Measurements from ENCODE around the gene BARX1. TPM values are rescaled to one million over a fixed set of nuclear protein-coding genes. Genes with fewer than 3 reads are reported as not detected.
"Not testable (repeated sequence)": the region's sequence is repeated elsewhere in the genome, so short reads cannot be mapped to it uniquely, and the experiment has no call there.

BARX1 gene
- total and polyA plus RNA-seq, 3 experiments from 2014 or later: not detected

DNA sequence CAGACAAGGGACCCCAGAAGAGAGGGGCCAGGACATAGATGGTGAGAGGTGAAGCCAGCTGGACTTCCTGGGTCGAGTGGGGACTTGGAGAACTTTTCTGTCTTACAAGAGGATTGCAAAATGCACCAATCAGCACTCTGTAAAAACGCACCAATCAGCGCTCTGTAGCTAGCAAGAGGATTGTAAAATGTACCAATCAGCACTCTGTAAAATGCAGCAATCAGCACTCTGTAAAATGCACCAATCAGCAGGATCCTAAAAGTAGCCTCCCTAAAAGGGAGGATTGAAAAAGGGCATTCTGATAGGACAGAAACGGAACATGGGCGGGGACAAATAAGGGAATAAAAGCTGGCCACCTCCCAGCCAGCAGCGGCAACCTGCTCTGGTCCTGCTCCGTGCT is 15.6 kb downstream of the BARX1 start:
- H3K4me3 ChIP-seq (ENCODE audit: low read length); H3K9me3 ChIP-seq (ENCODE audit: low read length); H3K4me3 Mint-ChIP-seq; H3K9me3 Mint-ChIP-seq; H3K36me3 ChIP-seq (ENCODE audit: insufficient read depth, low read length); H3K27ac Mint-ChIP-seq; H3K4me1 Mint-ChIP-seq; DNase-seq; H3K36me3 Mint-ChIP-seq; CTCF ChIA-PET; H3K4me1 ChIP-seq (ENCODE audit: insufficient read depth, low read length); H3K27ac ChIP-seq (ENCODE audit: low read depth, low read length); POLR2A ChIA-PET: not testable (repeated sequence)
- H3K27me3 Mint-ChIP-seq: peaks cover 23 to 53% of the 10 kb centered on the region in 2 donors
- H3K27me3 ChIP-seq (ENCODE audit: insufficient read depth, low read length, poor library complexity, severe bottlenecking): peaks cover 15% of the 10 kb centered on the region

DNA sequence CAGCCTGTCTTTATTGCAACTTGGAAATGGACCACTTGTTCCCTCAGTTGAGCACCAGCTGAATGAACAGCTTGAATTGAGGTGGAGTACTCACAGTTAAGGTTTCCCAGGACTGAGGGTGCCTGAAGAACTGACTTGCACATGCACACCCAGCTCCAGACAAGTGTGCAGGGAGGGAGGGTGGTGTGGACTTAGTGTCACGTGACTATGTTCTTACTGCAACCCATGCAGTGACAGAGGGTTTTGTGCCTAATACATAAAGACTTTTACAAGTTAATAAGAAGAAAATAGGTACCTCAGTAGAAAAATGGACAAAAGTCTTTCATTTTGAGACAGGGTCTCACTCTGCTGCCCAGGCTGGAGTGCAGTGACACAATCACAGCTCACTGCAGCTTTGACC is 18.0 kb downstream of the BARX1 start:
- Histone ChIP-seq H3K27me3 (ENCODE audit: insufficient read depth, low read length, poor library complexity, severe bottlenecking) (peaks cover 6% of the 10 kb centered on the region), H3K27ac (ENCODE audit: low read depth, low read length) (no peak overlapping the region), H3K4me1 (ENCODE audit: insufficient read depth, low read length) (no peaks in the 10 kb centered on the region), H3K9me3 (ENCODE audit: low read length) (no peaks in the 10 kb centered on the region), H3K4me3 (ENCODE audit: low read length) (no peak overlapping the region), H3K36me3 (ENCODE audit: insufficient read depth, low read length) (no peaks in the 10 kb centered on the region)
- Mint-ChIP-seq H3K36me3 (no peaks in the 10 kb centered on the region), H3K27ac (no peak overlapping the region), H3K4me1 (no peaks in the 10 kb centered on the region), H3K27me3 (peaks cover 26 to 47% of the 10 kb centered on the region in 2 donors), H3K9me3 (peaks cover 0 to 5% (median 0%) of the 10 kb centered on the region in 5 donors), H3K4me3 (no peak overlapping the region)
- no peak for DNase-seq
- CTCF ChIA-PET: no interaction called here
- POLR2A ChIA-PET: no interaction called here

DNA sequence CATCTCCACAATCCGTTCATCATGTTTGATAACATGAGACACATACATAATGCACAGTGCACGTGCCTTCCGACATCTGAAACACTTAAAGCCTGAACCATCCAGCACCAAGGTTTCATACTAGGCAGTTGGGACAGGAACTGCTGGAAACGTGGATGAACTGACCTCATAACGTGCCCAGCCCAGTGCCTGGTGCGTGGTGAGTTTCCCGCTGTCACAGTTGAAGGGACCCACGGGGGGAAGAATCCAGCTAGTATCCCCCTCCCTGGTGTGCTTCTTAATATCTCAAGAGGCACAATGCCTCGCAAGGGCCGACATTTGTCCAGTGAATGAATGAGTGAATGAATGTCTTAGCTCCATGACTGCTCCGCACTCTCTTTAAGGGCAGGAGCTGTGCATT is 23.2 kb downstream of the BARX1 start:
- ChIA-PET POLR2A (no interaction called here), CTCF (no interaction called here)
- Mint-ChIP-seq H3K9me3 (peaks cover 0 to 3% (median 0%) of the 10 kb centered on the region in 5 donors), H3K36me3 (no peaks in the 10 kb centered on the region), H3K4me1 (no peaks in the 10 kb centered on the region), H3K27me3 (peaks cover 32 to 57% of the 10 kb centered on the region in 2 donors), H3K27ac (no peak overlapping the region), H3K4me3 (no peak overlapping the region)
- no peaks in the 10 kb centered on the region for H3K27me3 ChIP-seq (ENCODE audit: insufficient read depth, low read length, poor library complexity, severe bottlenecking)
- no peaks in the 10 kb centered on the region for H3K9me3 ChIP-seq (ENCODE audit: low read length)
- H3K4me1 ChIP-seq (ENCODE audit: insufficient read depth, low read length): no peaks in the 10 kb centered on the region
- no peak overlapping the region for H3K27ac ChIP-seq (ENCODE audit: low read depth, low read length)
- no peak overlapping the region for H3K4me3 ChIP-seq (ENCODE audit: low read length)
- H3K36me3 ChIP-seq (ENCODE audit: insufficient read depth, low read length): no peaks in the 10 kb centered on the region
- DNase-seq: no peak

DNA sequence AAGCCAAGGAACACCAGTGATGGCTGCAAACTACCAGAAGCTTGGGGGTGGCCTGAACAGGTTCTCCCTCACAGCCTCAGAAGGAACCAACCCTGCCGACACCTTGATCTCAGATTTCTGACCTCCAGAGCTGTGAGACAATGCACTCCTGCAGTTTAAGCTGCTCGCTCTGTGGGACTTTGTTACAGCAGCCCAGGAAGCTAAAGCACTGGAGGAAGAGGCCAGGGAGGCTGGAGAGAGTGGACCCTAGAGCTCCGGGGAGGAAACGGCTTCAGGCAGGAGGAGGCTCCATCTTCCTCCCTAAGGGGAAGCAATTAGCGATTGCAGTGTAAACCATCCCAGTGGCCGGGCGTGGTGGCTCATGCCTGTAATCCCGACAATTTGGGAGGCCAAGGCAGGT is 25.1 kb downstream of the BARX1 start:
- Mint-ChIP-seq H3K4me1 (no peaks in the 10 kb centered on the region), H3K36me3 (no peaks in the 10 kb centered on the region), H3K27ac (no peak overlapping the region), H3K27me3 (peaks cover 35 to 59% of the 10 kb centered on the region in 2 donors), H3K9me3 (peaks cover 0 to 3% (median 0%) of the 10 kb centered on the region in 5 donors), H3K4me3 (no peak overlapping the region)
- Histone ChIP-seq H3K36me3 (ENCODE audit: insufficient read depth, low read length) (no peaks in the 10 kb centered on the region), H3K27ac (ENCODE audit: low read depth, low read length) (no peak overlapping the region), H3K4me3 (ENCODE audit: low read length) (no peak overlapping the region), H3K9me3 (ENCODE audit: low read length) (no peaks in the 10 kb centered on the region), H3K27me3 (ENCODE audit: insufficient read depth, low read length, poor library complexity, severe bottlenecking) (no peaks in the 10 kb centered on the region), H3K4me1 (ENCODE audit: insufficient read depth, low read length) (no peaks in the 10 kb centered on the region)
- no peak for DNase-seq
- ChIA-PET POLR2A (no interaction called here), CTCF (no interaction called here)

DNA sequence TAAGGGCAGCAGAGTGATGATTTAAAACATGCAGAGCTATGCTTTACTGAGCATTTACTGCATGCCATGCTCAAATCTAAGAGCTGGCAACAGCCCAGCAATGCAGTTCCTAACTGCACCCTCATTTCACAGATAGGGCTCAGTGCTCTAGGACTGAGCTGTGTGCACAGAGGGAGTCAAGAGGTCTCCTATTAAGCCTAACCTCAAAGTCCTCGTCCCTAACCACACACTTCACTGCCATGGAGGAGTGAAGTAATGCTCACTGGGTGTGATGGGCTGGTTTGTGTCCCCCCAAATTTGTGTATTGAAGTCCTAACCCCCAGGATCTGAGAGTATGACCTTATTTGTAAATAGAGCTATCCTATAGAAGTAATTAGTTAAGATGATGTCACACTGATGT is 25.9 kb downstream of the BARX1 start:
- Mint-ChIP-seq H3K27ac (no peak overlapping the region), H3K36me3 (no peaks in the 10 kb centered on the region), H3K9me3 (peaks cover 0 to 3% (median 0%) of the 10 kb centered on the region in 5 donors), H3K4me1 (no peaks in the 10 kb centered on the region), H3K4me3 (no peak overlapping the region), H3K27me3 (peaks cover 29 to 55% of the 10 kb centered on the region in 2 donors)
- H3K36me3 ChIP-seq (ENCODE audit: insufficient read depth, low read length): no peaks in the 10 kb centered on the region
- DNase-seq: no peak
- no peaks in the 10 kb centered on the region for H3K27me3 ChIP-seq (ENCODE audit: insufficient read depth, low read length, poor library complexity, severe bottlenecking)
- ChIA-PET POLR2A (no interaction called here), CTCF (no interaction called here)
- H3K9me3 ChIP-seq (ENCODE audit: low read length): no peaks in the 10 kb centered on the region
- H3K4me1 ChIP-seq (ENCODE audit: insufficient read depth, low read length): no peaks in the 10 kb centered on the region
- no peak overlapping the region for H3K4me3 ChIP-seq (ENCODE audit: low read length)
- H3K27ac ChIP-seq (ENCODE audit: low read depth, low read length): no peak overlapping the region

DNA sequence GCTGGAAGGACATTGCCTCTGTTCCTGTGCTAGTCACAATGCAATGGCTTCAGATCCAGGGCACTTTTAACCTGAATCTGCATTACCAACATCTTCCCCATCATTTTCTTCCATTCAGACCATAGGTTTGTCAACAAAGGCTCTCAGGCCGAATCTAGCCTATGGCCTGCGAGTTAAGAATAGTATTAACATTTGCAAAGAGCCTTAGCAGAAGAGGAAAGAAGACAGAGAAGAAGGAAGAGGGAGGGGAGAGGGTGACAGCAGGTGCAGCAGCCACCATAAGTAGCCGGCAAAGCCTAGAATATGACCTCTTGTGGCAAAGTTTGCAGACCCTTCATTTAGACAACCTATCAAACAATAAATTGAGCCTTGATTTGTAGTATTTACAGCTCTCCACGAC is 32.6 kb downstream of the BARX1 start:
- POLR2A ChIA-PET: no interaction called here
- no peak overlapping the region for H3K27ac Mint-ChIP-seq
- H3K4me3 ChIP-seq (ENCODE audit: low read length): no peak overlapping the region
- H3K9me3 Mint-ChIP-seq: peaks cover 0 to under 1% (median 0%) of the 10 kb centered on the region in 5 donors
- no peaks in the 10 kb centered on the region for H3K36me3 Mint-ChIP-seq
- H3K27me3 ChIP-seq (ENCODE audit: insufficient read depth, low read length, poor library complexity, severe bottlenecking): no peaks in the 10 kb centered on the region
- H3K4me1 ChIP-seq (ENCODE audit: insufficient read depth, low read length): no peaks in the 10 kb centered on the region
- H3K4me3 Mint-ChIP-seq: no peak overlapping the region
- no peaks in the 10 kb centered on the region for H3K4me1 Mint-ChIP-seq
- no peaks in the 10 kb centered on the region for H3K9me3 ChIP-seq (ENCODE audit: low read length)
- no peak for DNase-seq
- H3K27me3 Mint-ChIP-seq: peaks cover 11 to 20% of the 10 kb centered on the region in 2 donors
- no peaks in the 10 kb centered on the region for H3K36me3 ChIP-seq (ENCODE audit: insufficient read depth, low read length)
- CTCF ChIA-PET: no interaction called here
- no peak overlapping the region for H3K27ac ChIP-seq (ENCODE audit: low read depth, low read length)

DNA sequence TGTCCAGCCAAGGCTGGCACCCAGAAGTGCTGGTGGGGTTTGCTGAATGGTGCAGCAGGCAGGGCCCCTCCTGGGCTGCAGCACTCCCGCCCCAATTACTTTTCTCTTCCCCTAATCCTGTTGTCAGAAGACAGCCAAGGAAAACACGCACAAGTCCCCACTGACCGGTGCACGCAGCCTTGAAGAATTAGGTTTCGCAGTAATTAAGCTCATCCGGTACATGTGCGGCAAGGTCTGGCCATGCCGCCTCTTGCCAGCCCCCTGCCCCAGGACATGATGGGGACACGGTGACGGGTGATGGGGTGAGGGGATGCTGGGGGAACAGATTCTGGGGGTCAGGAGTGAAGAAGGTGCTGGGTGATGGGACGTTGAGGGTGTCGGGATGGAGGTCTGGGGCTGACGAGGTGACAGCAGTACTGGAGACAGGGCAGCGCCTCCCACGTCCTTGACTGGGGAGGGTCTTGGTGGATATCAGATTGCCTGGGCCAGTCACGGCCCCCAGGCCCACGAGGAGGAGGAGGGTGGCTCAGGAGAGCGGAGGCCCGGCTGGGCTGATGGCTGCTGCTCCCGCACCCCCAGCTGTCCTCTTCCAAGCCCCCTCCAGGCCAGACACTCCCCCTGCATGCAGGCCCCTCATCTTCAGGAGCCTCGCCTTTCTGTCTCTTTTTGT is 34.9 kb downstream of the BARX1 start:
- no peaks in the 10 kb centered on the region for H3K27me3 ChIP-seq (ENCODE audit: insufficient read depth, low read length, poor library complexity, severe bottlenecking)
- H3K4me3 ChIP-seq (ENCODE audit: low read length): no peak overlapping the region
- Mint-ChIP-seq H3K4me3 (no peak overlapping the region), H3K36me3 (no peaks in the 10 kb centered on the region), H3K4me1 (no peaks in the 10 kb centered on the region), H3K9me3 (no peaks in the 10 kb centered on the region), H3K27me3 (peaks cover 2 to 10% of the 10 kb centered on the region in 2 donors), H3K27ac (peak overlapping the region in 1 of 8 donors; percentile 13)
- POLR2A ChIA-PET: no interaction called here
- H3K9me3 ChIP-seq (ENCODE audit: low read length): no peaks in the 10 kb centered on the region
- no peak overlapping the region for H3K27ac ChIP-seq (ENCODE audit: low read depth, low read length)
- no peaks in the 10 kb centered on the region for H3K36me3 ChIP-seq (ENCODE audit: insufficient read depth, low read length)
- no peak for DNase-seq
- no peaks in the 10 kb centered on the region for H3K4me1 ChIP-seq (ENCODE audit: insufficient read depth, low read length)
- CTCF ChIA-PET: no interaction called here

DNA sequence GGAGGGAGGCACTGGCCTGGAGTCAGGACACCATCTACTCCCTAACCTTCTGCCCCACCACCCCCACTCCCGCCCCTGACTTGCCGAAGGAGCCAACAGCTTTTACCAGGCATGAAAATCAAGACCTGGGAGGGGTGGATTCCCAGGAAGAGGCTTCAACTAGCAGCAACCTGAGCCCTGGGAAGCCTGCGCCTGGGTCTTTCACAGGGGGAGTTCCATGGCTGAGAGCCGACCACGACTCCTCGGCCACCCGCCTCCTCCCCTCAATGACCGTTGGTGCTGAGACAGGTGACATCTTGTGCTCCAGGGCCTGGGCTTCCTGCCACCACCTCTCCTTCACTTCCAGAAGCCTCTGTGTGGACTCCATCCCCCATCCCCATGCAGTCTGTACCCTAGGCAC is 37.1 kb downstream of the BARX1 start:
- ChIA-PET CTCF (no interaction called here), POLR2A (no interaction called here)
- no peaks in the 10 kb centered on the region for H3K9me3 ChIP-seq (ENCODE audit: low read length)

More for the DNA sequence above, 37.1 kb downstream of the BARX1 start:
- no peak overlapping the region for H3K4me3 ChIP-seq (ENCODE audit: low read length)
- H3K36me3 ChIP-seq (ENCODE audit: insufficient read depth, low read length): no peaks in the 10 kb centered on the region
- no peak for DNase-seq
- no peaks in the 10 kb centered on the region for H3K4me1 Mint-ChIP-seq
- no peak overlapping the region for H3K27ac ChIP-seq (ENCODE audit: low read depth, low read length)
- no peak overlapping the region for H3K4me3 Mint-ChIP-seq
- peaks cover 2 to 7% of the 10 kb centered on the region in 2 donors for H3K27me3 Mint-ChIP-seq
- H3K4me1 ChIP-seq (ENCODE audit: insufficient read depth, low read length): no peaks in the 10 kb centered on the region
- H3K27ac Mint-ChIP-seq: peak overlapping the region in 1 of 8 donors; percentile 38
- no peaks in the 10 kb centered on the region for H3K36me3 Mint-ChIP-seq
- H3K9me3 Mint-ChIP-seq: no peaks in the 10 kb centered on the region
- H3K27me3 ChIP-seq (ENCODE audit: insufficient read depth, low read length, poor library complexity, severe bottlenecking): no peaks in the 10 kb centered on the region

All from CD8-positive, alpha-beta memory T cell (primary cell).